Pulmonary artery endothelial cell (primary cell): Measurements from ENCODE around the gene STAC. TPM values are rescaled to one million over a fixed set of nuclear protein-coding genes. Genes with fewer than 3 reads are reported as not detected.

ENCODE experiments used
- DNase-seq: peaks from one replicate; pipeline ENCODE4 v3.0.0-alpha.2; 2011; ENCODE audit warnings: low read depth, low spot score
- total RNA-seq: library from RNA; depleted of rRNA; stranded (reverse); fragments of >200 nt; gene quantifications from 2 replicates; pipeline ENCODE4 v1.2.3, GENCODE V29; 2014

STAC gene
- total RNA-seq, 1 donor from 2014 or later = not detected

GRCh38 chr3:36580716-36581115 lies 200.4 kb downstream of the STAC start:
- DNase-seq = no peak

DNA sequence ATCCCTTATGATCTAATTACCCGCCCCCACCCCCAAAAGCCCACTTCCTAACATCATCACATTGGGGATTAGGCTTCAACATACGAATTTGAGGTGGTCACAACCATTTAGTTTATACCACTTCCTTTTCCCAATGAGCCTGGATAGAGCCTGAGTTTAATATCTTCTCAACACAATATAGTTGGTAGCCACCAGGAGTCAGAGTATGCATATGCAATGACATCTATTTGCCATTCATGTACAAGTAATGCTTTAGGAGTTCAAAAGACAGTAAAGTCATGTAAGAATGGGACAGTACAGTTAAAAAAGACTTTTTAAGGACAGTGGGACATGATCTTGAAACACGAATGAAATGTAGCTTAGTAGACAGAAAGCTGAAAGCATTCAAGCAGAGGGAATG lies 211.7 kb downstream of the STAC start:
- no peak for DNase-seq

GRCh38 chr3:36595511-36595910 lies 215.2 kb downstream of the STAC start:
- no peak for DNase-seq

- no peak for DNase-seq
Measured at GRCh38 chr3:36596419-36596818, 216.1 kb downstream of the STAC start.

GRCh38 chr3:36597422-36597821 lies 217.1 kb downstream of the STAC start:
- no peak for DNase-seq
